Gastroesophageal sphincter (tissue), 4 donors: ENCODE measurements around the gene PAPOLB. TPM values are rescaled to one million over a fixed set of nuclear protein-coding genes. Genes with fewer than 3 reads are reported as not detected.

Source experiments
- ATAC-seq: fragments of 150-250 bp; one replicate; pipeline ENCODE4 v1.9.1; 2016; ENCODE audit warnings: mild to moderate bottlenecking, moderate library complexity
- H3K27ac ChIP-seq, 4 donors: fragments of 200-600 bp; sonication (generic) in 3 of 4; 1 replicate in 3 of 4; 2 replicates in 1 of 4; pipeline ENCODE4 v1.5.1; 2016 to 2019
- H3K27me3 ChIP-seq: fragments of 200-600 bp; sonication (generic); one replicate; pipeline ENCODE4 v1.5.1; 2019
- H3K36me3 ChIP-seq, 2 donors: fragments of 200-600 bp; sonication (generic); one replicate each; pipeline ENCODE4 v1.5.1; 2019; ENCODE audit warnings: control low read depth in 1 of 2
- H3K4me1 ChIP-seq, 3 donors: fragments of 200-600 bp; sonication (generic); 1 replicate in 2 of 3; 2 replicates in 1 of 3; pipeline ENCODE4 v1.5.1; 2016 to 2019; ENCODE audit warnings: control low read depth in 2 of 3
- H3K4me3 ChIP-seq, 2 donors: fragments of 200-600 bp; sonication (generic); one replicate each; pipeline ENCODE4 v1.5.1; 2019; ENCODE audit warnings: mild to moderate bottlenecking in 1 of 2, moderate library complexity in 1 of 2
- H3K9me3 ChIP-seq, 3 donors: fragments of 200-600 bp; sonication (generic); one replicate each; pipeline ENCODE4 v1.5.1; 2017 to 2019; ENCODE audit warnings: control low read depth in 2 of 3
- CTCF ChIP-seq, 4 experiments: fragments of 200-600 bp in 2 of 4; fragments of 450-650 bp in 2 of 4; sonication (generic) in 1 of 4; IDR thresholded peaks; one replicate each; pipeline ENCODE4 v1.5.1; 2017 to 2019; ENCODE audit warnings: antibody characterized with exemption in 4 of 4, mild to moderate bottlenecking in 2 of 4, moderate library complexity in 2 of 4
- EP300 ChIP-seq: sonication (generic); formaldehyde crosslinking; IDR thresholded peaks from one replicate; pipeline ENCODE4 v1.6.1; 2017; ENCODE audit warnings: antibody characterized with exemption, mild to moderate bottlenecking
- POLR2A ChIP-seq, 2 donors: fragments of 450-650 bp; IDR thresholded peaks; one replicate each; pipeline ENCODE4 v1.6.1; 2017; ENCODE audit warnings: antibody characterized with exemption in 2 of 2, mild to moderate bottlenecking in 2 of 2, moderate library complexity in 1 of 2
- POLR2AphosphoS5 ChIP-seq: sonication (generic); formaldehyde crosslinking; IDR thresholded peaks from one replicate; pipeline ENCODE4 v1.6.1; 2017; ENCODE audit warnings: antibody characterized with exemption
- WGBS, 2 donors: methylation state at CpG; one replicate each; pipeline ENCODE4 v1.1.5; 2018; ENCODE audit warnings: low coverage in 1 of 2; 5-methylcytosine and 5-hydroxymethylcytosine counted together
- total RNA-seq, 4 donors: library from RNA; depleted of rRNA; stranded (reverse); fragments of >200 nt; gene quantifications; one replicate each; pipeline ENCODE4 v1.1.0, GENCODE V29; 2016

PAPOLB gene
- total RNA-seq, 4 donors from 2014 or later, result 0.13 to 0.31 (median 0.19) TPM; not detected in 1

- Histone ChIP-seq H3K4me1 (no peaks in the 10 kb centered on the region), H3K9me3 (no peaks in the 10 kb centered on the region), H3K27ac (no peak overlapping the region), H3K4me3 (no peak overlapping the region), H3K36me3 (peaks cover 0 to 18% of the 10 kb centered on the region in 2 donors), H3K27me3 (no peaks in the 10 kb centered on the region)
- WGBS, 2 donors, result 40% methylated on average over 2 of the region's 14 CpGs; no CpG with 5 or more reads in 1 of the 2 donors
- peak; percentile 82 for ATAC-seq
- TF ChIP-seq CTCF (IDR thresholded peaks at IDR 0.05) (peak in 3 of 4 experiments; percentile 72 to 88 (median 81)), POLR2A (IDR thresholded peaks at IDR 0.05) (no peak)
Observed at GRCh38 chr7:4830176-4830575, 31.7 kb downstream of the PAPOLB start.

- TF ChIP-seq POLR2AphosphoS5, result no peak
- no peak for TF ChIP-seq CTCF (IDR thresholded peaks at IDR 0.05)
- no peak for TF ChIP-seq POLR2A (IDR thresholded peaks at IDR 0.05)
- no peak for TF ChIP-seq EP300
- Histone ChIP-seq H3K4me1 (no peaks in the 10 kb centered on the region), H3K9me3 (no peaks in the 10 kb centered on the region), H3K27me3 (no peaks in the 10 kb centered on the region), H3K4me3 (no peak overlapping the region), H3K36me3 (peaks cover 0 to 5% of the 10 kb centered on the region in 2 donors), H3K27ac (no peak overlapping the region)
- 74 to 80% methylated on average over 3 to 11 of the region's 17 CpGs for WGBS, 2 donors
- ATAC-seq, result peak; percentile 41
Observed at GRCh38 chr7:4828720-4829383, 33.0 kb downstream of the PAPOLB start.

- Histone ChIP-seq H3K9me3 (no peaks in the 10 kb centered on the region), H3K4me3 (no peak overlapping the region), H3K36me3 (peaks cover 0 to 4% of the 10 kb centered on the region in 2 donors), H3K4me1 (peaks cover 0 to 10% (median 6%) of the 10 kb centered on the region in 3 donors), H3K27ac (no peak overlapping the region), H3K27me3 (peaks cover 4% of the 10 kb centered on the region)
- ATAC-seq, result no peak
- 96% methylated on average over 8 of the region's 15 CpGs; no CpG with 5 or more reads in 1 of the 2 donors for WGBS, 2 donors
- TF ChIP-seq CTCF (IDR thresholded peaks at IDR 0.05) (no peak), POLR2AphosphoS5 (no peak), EP300 (no peak), POLR2A (IDR thresholded peaks at IDR 0.05) (no peak)
Observed at GRCh38 chr7:4825081-4825480, 36.7 kb downstream of the PAPOLB start.

- no peak overlapping the region for H3K27ac ChIP-seq
Observed at GRCh38 chr7:4824120-4824775, 37.6 kb downstream of the PAPOLB start.

More at GRCh38 chr7:4824120-4824775, 37.6 kb downstream of the PAPOLB start:
- TF ChIP-seq CTCF (IDR thresholded peaks at IDR 0.05), result no peak
- TF ChIP-seq POLR2AphosphoS5, result no peak
- TF ChIP-seq EP300, result no peak
- no peak for TF ChIP-seq POLR2A (IDR thresholded peaks at IDR 0.05)
- Histone ChIP-seq H3K4me3 (no peak overlapping the region), H3K27me3 (peaks cover 7% of the 10 kb centered on the region), H3K9me3 (no peaks in the 10 kb centered on the region), H3K4me1 (peaks cover 0 to 13% (median 6%) of the 10 kb centered on the region in 3 donors), H3K36me3 (peaks cover 0 to 4% of the 10 kb centered on the region in 2 donors)
- no peak for ATAC-seq
- WGBS, 2 donors, result 68 to 75% methylated on average over 4 to 8 of the region's 20 CpGs
